ENCODE data around the gene CDH26.

DNA sequence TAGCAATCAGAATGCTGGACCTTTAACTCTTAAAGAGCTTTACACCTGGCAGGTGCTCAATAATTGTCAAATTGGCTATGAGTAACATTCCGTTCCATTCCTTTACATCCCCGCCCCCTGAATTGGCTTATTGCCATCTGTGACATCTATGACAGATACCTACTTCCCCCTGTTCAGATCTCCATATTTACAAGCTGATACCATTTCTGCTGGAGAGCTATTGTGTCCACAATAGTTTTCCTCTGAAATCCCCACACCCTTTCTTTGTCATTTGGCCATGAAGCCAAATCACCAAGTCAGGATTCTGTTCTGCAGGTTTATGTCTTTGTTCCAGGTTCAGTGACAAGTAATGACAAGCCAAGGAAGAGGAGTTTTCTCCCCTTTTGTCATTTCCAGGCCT, 3.2 kb downstream of the CDH26 start:
- TF ChIP-seq POLR2A (IDR thresholded peaks at IDR 0.05): no peak
- TF ChIP-seq, protein P1, sequence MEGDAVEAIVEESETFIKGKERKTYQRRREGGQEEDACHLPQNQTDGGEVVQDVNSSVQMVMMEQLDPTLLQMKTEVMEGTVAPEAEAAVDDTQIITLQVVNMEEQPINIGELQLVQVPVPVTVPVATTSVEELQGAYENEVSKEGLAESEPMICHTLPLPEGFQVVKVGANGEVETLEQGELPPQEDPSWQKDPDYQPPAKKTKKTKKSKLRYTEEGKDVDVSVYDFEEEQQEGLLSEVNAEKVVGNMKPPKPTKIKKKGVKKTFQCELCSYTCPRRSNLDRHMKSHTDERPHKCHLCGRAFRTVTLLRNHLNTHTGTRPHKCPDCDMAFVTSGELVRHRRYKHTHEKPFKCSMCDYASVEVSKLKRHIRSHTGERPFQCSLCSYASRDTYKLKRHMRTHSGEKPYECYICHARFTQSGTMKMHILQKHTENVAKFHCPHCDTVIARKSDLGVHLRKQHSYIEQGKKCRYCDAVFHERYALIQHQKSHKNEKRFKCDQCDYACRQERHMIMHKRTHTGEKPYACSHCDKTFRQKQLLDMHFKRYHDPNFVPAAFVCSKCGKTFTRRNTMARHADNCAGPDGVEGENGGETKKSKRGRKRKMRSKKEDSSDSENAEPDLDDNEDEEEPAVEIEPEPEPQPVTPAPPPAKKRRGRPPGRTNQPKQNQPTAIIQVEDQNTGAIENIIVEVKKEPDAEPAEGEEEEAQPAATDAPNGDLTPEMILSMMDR (IDR thresholded peaks at IDR 0.05): no peak

Data from body of pancreas (tissue), 4 donors.